Smooth muscle cell (in vitro differentiated cells): ENCODE measurements around the gene CSPG4. TPM values are rescaled to one million over a fixed set of nuclear protein-coding genes. Genes with fewer than 3 reads are reported as not detected.
"Not testable (repeated sequence)": the region's sequence is repeated elsewhere in the genome, so short reads cannot be mapped to it uniquely, and the experiment has no call there.

Source experiments
- DNase-seq: peaks from one replicate; lab custom pipeline; 2025; ENCODE audit not compliant: unreplicated experiment; lab: John Stamatoyannopoulos, UW
- H2AFZ ChIP-seq: fragments of 200-600 bp; sonication (generic); 2 replicates; pipeline ENCODE4 v1.6.0; 2016; ENCODE audit warnings: antibody characterized with exemption, low read depth, mild to moderate bottlenecking
- H3F3A ChIP-seq: fragments of 200-600 bp; sonication (generic); 2 replicates; pipeline ENCODE4 v1.6.0; 2017; ENCODE audit warnings: antibody characterized with exemption, low read depth
- H3K27ac ChIP-seq: fragments of 200-600 bp; sonication (generic); 2 replicates; pipeline ENCODE4 v1.5.1; 2016; ENCODE audit warnings: low read depth, mild to moderate bottlenecking
- H3K27me3 ChIP-seq: fragments of 200-600 bp; sonication (generic); 2 replicates; pipeline ENCODE4 v1.6.1; 2016; ENCODE audit warnings: low read depth, mild to moderate bottlenecking
- H3K36me3 ChIP-seq: fragments of 200-600 bp; sonication (generic); 2 replicates; pipeline ENCODE4 v1.5.1; 2016; ENCODE audit warnings: low read depth
- H3K4me1 ChIP-seq: fragments of 200-600 bp; sonication (generic); 2 replicates; pipeline ENCODE4 v1.5.1; 2016; ENCODE audit warnings: low read depth
- H3K4me2 ChIP-seq: fragments of 200-600 bp; sonication (generic); 2 replicates; pipeline ENCODE4 v1.6.0; 2016; ENCODE audit warnings: mild to moderate bottlenecking
- H3K4me3 ChIP-seq: fragments of 200-600 bp; sonication (generic); 2 replicates; pipeline ENCODE4 v1.5.1; 2016; ENCODE audit warnings: mild to moderate bottlenecking
- H3K79me2 ChIP-seq: fragments of 200-600 bp; sonication (generic); 2 replicates; pipeline ENCODE4 v1.6.0; 2016; ENCODE audit warnings: low read depth, mild to moderate bottlenecking
- H3K9ac ChIP-seq: fragments of 200-600 bp; sonication (generic); 2 replicates; pipeline ENCODE4 v1.6.0; 2016; ENCODE audit warnings: low read depth
- H3K9me3 ChIP-seq: fragments of 200-600 bp; sonication (generic); replicated peaks from 2 replicates; pipeline ENCODE4 v1.5.1; 2016; ENCODE audit warnings: low read depth
- H4K20me1 ChIP-seq: fragments of 200-600 bp; sonication (generic); 2 replicates; pipeline ENCODE4 v1.6.0; 2016; ENCODE audit warnings: low read depth
- WGBS: methylation state at CpG from one replicate; pipeline ENCODE4 v1.1.7; 2016; ENCODE audit warnings: low lambda C conversion rate; 5-methylcytosine and 5-hydroxymethylcytosine counted together
- polyA plus RNA-seq: library from polyadenylated mRNA; unstranded; fragments of >200 nt; fragmentation: Nextera tagmentation; extraction: Ambion mirVana; gene quantifications from 2 replicates; pipeline ENCODE4 v1.2.1, GENCODE V29; 2016
- total RNA-seq: library from RNA; depleted of rRNA; stranded (reverse); fragments of >200 nt; gene quantifications from 2 replicates; pipeline ENCODE4 v1.2.3, GENCODE V29; 2014
- TF ChIP-seq, protein P1 (sequence below): fragments of 200-600 bp; sonication (generic); IDR thresholded peaks from 2 replicates; pipeline ENCODE4 v1.5.1; 2017; ENCODE audit warnings: borderline replicate concordance, mild to moderate bottlenecking, antibody characterized with exemption; ENCODE audit not compliant: insufficient read depth, poor library complexity, severe bottlenecking

CSPG4 gene
- total and polyA plus RNA-seq, 2 experiments from 2014 or later, result 35.3 to 54.9 TPM

DNA sequence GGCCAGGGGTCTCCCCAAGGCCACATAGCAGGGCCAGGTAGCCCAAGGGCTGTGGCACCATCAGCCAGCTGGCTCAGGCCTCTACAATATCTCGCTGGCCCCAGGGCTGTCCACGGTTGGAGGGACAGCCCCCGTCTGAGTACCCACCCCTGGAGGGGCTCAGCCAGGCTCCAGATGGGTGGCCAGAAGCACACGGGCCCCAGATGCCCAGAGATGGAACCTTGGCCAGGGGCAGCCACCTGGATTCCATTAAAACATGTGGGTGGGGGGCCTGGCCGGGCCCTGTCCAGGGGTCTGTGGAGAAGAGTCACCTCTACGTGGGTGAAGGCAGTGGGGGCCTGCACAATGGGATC lies 8.4 kb downstream of the CSPG4 start:
- Histone ChIP-seq H3K79me2 (no peaks in the 10 kb centered on the region), H3K9me3 (no peaks in the 10 kb centered on the region), H2AFZ (no peak overlapping the region), H3K4me2 (peak overlapping the region; percentile 44), H3F3A (no peaks in the 10 kb centered on the region), H3K27ac (peak overlapping the region; percentile 89), H3K4me3 (no peak overlapping the region), H3K36me3 (no peaks in the 10 kb centered on the region), H3K4me1 (no peaks in the 10 kb centered on the region), H3K9ac (peak overlapping the region; percentile 71), H3K27me3 (no peaks in the 10 kb centered on the region), H4K20me1 (no peaks in the 10 kb centered on the region)
- WGBS, result 83% methylated on average over 5 of the region's 6 CpGs
- TF ChIP-seq, protein P1, sequence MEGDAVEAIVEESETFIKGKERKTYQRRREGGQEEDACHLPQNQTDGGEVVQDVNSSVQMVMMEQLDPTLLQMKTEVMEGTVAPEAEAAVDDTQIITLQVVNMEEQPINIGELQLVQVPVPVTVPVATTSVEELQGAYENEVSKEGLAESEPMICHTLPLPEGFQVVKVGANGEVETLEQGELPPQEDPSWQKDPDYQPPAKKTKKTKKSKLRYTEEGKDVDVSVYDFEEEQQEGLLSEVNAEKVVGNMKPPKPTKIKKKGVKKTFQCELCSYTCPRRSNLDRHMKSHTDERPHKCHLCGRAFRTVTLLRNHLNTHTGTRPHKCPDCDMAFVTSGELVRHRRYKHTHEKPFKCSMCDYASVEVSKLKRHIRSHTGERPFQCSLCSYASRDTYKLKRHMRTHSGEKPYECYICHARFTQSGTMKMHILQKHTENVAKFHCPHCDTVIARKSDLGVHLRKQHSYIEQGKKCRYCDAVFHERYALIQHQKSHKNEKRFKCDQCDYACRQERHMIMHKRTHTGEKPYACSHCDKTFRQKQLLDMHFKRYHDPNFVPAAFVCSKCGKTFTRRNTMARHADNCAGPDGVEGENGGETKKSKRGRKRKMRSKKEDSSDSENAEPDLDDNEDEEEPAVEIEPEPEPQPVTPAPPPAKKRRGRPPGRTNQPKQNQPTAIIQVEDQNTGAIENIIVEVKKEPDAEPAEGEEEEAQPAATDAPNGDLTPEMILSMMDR, result no peak
- DNase-seq, result no peak

DNA sequence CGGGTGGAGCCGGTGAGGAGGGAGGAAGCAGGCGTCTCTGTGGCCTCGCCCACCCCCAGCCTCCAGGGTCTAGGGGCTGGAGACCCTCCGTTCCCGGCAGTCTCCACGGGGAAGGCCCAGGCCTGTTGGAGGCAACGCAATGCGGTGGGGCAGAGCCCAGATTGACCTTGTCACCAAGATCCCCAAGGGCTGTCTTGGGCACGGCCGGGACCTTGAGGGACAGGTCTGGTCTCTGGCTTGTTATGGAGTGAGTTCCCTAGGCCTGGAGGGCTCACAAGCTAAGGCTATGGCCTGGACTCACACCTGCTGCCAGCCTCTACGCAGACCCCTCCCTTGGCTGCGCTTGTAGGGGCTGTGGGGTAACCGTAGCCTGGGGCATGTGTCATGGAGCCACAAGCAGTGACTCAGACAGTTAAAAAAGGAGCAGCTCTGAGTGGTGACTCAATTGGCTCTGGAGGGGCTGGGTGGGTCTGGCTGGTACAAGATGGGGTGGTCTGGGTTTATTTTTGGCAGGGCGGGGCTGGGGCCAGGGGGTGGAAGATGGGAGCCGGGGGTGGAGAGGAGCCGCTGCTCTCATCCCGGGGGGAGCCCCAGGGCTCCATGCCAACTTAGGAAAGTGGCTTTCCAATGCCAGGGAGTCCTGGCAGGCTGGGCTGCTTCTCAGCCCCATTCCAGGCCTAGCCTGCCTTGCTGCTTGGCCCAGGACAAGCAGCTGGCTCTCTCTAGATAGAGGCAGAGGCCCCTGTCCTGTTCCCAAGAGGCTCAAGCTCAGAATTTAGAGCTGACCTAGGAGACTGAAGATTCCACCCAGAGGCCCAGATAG lies 9.0 kb downstream of the CSPG4 start:
- WGBS, result 69% methylated on average over 9 of the region's 18 CpGs
- not testable (repeated sequence) for H3F3A ChIP-seq, H3K36me3 ChIP-seq, H4K20me1 ChIP-seq, H3K27me3 ChIP-seq, H3K9me3 ChIP-seq, DNase-seq, H3K4me3 ChIP-seq, H3K79me2 ChIP-seq, H3K4me1 ChIP-seq, H2AFZ ChIP-seq
- Histone ChIP-seq H3K27ac (peak overlapping the region; percentile 89), H3K9ac (peak overlapping the region; percentile 71), H3K4me2 (peak overlapping the region; percentile 44)

DNA sequence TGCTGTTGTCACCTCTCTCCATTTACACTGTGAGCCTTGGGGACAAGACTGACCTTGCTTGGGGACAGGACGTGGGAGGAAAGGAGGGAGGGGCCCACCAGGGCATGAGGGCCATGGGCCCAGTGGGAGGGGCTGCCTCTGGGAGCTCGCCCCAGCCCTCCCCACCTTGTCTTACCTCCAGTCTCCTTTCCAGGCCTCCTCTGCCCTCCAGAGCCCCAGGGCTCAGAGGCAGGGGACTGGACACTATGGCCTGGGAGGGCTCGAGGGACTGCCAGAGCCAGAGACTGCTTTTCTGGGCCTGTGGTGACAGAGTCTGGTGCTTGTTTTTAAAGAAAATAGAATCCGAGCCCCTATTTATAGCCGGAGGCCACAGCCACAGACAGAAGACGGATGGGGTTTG lies 10.2 kb downstream of the CSPG4 start:
- H2AFZ ChIP-seq, result no peak overlapping the region
- peak overlapping the region; percentile 39 for H3K9ac ChIP-seq
- no peaks in the 10 kb centered on the region for H3K9me3 ChIP-seq
- peaks cover 4% of the 10 kb centered on the region for H3K4me1 ChIP-seq
- no peaks in the 10 kb centered on the region for H3K79me2 ChIP-seq
- H3K4me3 ChIP-seq, result no peak overlapping the region
- no peaks in the 10 kb centered on the region for H3K36me3 ChIP-seq
- TF ChIP-seq, protein P1, result no peak
- peak overlapping the region; percentile 52 for H3K27ac ChIP-seq
- H3K4me2 ChIP-seq, result no peak overlapping the region
- WGBS, result 34% methylated on average over 6 of the region's 6 CpGs
- H3F3A ChIP-seq, result no peaks in the 10 kb centered on the region
- H3K27me3 ChIP-seq, result no peaks in the 10 kb centered on the region
- no peaks in the 10 kb centered on the region for H4K20me1 ChIP-seq
- no peak for DNase-seq

DNA sequence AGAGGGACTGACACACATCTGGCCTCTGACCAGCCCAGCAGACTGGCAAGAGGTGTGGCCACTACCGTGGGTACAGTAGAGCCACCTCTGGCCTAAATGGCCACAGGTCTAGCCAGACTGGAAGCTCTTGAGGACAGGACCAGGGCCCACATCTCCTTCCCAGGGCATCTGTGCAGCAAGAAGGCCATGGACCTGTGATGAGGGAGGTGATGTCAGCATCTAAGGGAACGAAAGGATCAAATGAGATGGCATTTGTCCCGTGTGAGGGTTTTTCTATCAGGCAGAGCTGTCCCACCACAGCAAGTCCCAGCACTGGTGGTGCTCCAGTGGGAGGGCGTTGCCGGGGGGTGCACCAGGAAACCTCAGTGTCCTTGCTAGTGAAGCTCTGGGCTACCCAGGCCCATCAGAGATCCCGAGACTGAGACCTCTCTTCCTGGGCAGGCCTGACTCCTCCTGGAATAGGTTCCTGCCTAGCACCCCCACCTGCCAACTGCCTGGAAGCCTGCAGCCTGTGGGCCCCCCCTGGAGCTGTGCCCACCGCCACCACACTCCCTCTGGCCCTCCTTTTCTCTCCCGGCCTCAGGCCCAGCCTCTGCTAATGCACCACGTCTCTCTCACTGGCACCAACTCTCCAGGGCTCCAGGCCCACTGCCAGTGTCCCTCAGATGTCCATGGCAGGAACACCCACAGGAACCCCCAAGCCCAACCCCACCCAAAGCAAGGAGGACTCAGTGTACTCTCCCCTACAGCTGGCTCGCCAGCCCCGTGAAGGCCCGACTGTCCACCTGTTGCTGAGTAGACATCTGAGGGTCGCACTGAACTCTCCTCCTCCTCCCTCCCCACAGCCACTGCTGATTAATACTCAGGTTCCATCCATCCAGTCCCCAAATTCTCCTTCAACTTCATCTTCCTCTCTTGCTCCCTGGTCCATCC lies 11.3 kb downstream of the CSPG4 start:
- DNase-seq, H3K27me3 ChIP-seq, H3F3A ChIP-seq, H3K79me2 ChIP-seq, H3K9ac ChIP-seq, H3K36me3 ChIP-seq, H3K4me2 ChIP-seq, H4K20me1 ChIP-seq, H3K4me3 ChIP-seq, H3K9me3 ChIP-seq, H3K4me1 ChIP-seq, H2AFZ ChIP-seq: not testable (repeated sequence)
- WGBS, result 93% methylated on average over 12 of the region's 13 CpGs
- H3K27ac ChIP-seq, result peak overlapping the region; percentile 81

DNA sequence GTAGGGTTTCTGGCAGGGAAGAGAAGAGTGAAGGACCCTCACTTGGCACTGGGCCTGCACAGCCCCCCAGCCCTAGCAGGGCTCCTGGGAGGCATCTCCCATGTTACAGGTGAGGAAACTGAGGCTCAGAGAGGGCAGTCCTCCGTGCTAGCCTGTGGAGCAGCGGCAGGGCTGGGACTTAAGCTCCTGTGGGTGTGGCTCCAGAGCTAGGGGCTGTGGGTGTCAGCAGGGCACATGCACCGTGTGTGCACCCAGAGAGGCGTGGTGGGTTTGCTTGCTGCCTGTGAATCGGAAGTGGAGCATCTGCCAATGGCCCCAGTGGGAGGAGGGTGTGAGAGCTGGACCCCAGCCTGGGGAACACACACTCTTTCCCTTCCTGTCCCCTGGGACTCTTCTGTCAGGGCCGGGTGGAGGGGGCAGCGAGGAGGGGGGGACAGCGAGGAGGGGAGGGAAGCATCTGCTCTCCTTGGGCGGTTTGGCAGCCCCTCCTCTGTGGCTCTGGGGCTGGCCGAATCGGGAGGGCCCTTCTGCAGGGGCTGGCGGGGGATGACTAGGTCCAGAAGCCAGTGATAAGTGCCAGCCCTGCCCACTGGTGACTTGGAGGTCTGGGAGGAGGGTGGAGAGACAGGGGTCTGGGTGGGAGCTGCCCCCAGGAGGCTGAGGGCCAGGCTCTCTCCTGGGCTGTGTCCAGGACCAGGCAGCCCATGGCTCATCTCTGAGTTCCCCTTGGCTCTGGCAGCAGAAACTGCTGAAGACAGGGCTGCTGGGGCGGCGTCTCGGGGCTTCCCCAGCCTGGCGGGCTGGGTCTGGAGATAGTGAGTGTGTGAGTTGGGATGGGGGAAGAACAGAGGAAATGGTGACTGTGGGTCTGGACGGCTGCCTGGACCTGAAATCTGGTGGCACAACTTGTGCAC lies 12.4 kb downstream of the CSPG4 start:
- DNase-seq, result peak; percentile 70
- Histone ChIP-seq H3K4me2 (peak overlapping the region; percentile 39), H3K27ac (peak overlapping the region; percentile 81), H3K9ac (peak overlapping the region; percentile 26)
- 29% methylated on average over 12 of the region's 17 CpGs for WGBS
- H3K79me2 ChIP-seq, H4K20me1 ChIP-seq, H3K4me3 ChIP-seq, H3K36me3 ChIP-seq, H3F3A ChIP-seq, H3K4me1 ChIP-seq, H3K27me3 ChIP-seq, H3K9me3 ChIP-seq, H2AFZ ChIP-seq: not testable (repeated sequence)

DNA sequence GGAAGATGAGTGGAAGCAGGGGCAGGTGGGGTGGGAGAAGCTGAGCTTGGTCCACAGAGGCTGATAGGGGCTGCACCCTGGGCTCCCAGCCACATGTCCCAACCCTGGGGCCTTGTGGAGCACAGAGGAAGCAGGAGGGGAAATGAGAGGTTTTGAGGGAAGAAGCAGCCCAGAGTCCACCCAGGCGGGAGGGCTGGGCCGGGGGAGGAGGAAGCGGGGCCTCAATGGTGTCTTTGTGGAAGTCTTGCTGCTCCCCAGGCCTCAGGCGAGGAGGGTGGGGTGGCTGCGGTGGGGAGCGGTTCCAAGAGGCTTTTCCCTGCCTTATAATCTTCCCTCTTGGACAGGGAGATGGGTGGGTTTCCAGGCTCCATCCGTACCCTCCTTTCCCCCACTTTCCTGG lies 13.1 kb downstream of the CSPG4 start:
- H3F3A ChIP-seq, H3K36me3 ChIP-seq, DNase-seq, H4K20me1 ChIP-seq, H3K27me3 ChIP-seq, H3K4me2 ChIP-seq, H3K9ac ChIP-seq, H3K4me3 ChIP-seq, H2AFZ ChIP-seq, H3K79me2 ChIP-seq, H3K9me3 ChIP-seq: not testable (repeated sequence)
- peaks cover 16% of the 10 kb centered on the region for H3K4me1 ChIP-seq
- peak overlapping the region; percentile 81 for H3K27ac ChIP-seq
- WGBS, result 78% methylated on average over 7 of the region's 7 CpGs
